ENCODE data around the gene FFAR2. TPM values are rescaled to one million over a fixed set of nuclear protein-coding genes. Genes with fewer than 3 reads are reported as not detected.
A peak's percentile ranks its signal among the peaks of the same experiment; 100 is the strongest.

Gene FFAR2
- total and polyA plus RNA-seq, 9 of the 15 experiments (the other 6 are each of a cell fraction or from before 2014, with no cell fraction given), result not detected

DNA sequence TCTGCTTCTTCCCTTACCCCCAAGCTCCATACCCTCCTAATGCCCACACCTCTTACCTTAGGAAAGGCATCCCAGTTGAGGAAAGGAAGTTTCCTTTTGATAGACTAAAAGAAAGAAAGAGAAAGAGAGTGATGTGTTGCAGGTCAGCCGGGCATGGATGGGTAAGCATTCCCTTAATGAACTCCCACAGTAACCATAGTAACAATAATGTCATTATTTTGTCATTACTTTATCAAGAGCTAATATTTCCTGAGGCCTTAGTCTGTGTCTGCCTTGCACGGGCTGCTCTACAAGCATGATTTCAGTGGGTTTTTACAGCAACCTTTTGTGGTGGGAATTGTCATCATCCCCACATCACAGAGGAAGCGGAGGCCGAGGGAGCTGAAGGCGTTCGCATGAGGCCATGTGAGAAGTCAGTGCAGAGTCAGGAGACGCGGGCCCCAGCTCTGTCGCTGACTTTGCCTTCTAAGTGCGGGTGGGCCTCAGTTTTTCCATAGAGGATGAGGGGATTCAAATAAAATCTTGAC is 39.7 kb downstream of the FFAR2 start:
- POLR2A ChIA-PET, result interaction anchor here (0.5 to 2.4 kb wide), 3 partner anchors 10 to 136 kb away, joined by 3 to 7 read pairs (median 4); no protein-coding TSS in a partner anchor
- H3K27me3 ChIP-seq (ENCODE audit: control insufficient read depth in 2 of 2, insufficient read depth in 2 of 2, low read length in 2 of 2), result peaks cover 48 to 63% of the 10 kb centered on the region in 2 experiments

DNA sequence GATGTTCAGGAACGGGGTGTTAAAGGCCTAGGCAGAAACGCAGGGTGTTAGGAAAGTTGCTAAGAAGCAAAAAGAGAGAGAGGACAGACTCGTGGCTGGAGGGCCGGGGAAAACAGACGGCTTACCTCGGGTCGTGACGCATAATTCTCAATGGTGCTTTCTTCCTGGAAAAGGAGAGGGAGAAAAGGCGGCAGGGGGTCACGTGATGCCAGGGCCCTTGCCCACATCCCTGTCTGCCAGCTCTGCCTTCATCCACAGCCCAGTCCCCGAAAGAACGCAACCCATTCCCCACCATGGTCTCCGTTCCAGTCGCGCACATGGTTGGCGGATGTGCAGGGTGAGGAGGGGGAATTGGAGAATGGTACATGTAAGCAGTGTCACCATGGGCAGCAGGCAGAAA is 40.6 kb downstream of the FFAR2 start:
- no peaks in the 10 kb centered on the region for H3K9me1 ChIP-seq (ENCODE audit: control insufficient read depth, insufficient read depth, low read length)
- no peak for FAIRE-seq
- no peak for DNase-seq (ENCODE audit: extremely low read depth in 1 of 4, low spot score in 3 of 4)
- no peak overlapping the region for H3K4me2 ChIP-seq (ENCODE audit: insufficient read depth, low read length)
- WGBS (ENCODE audit: insufficient coverage, low coverage, missing lambda C conversion rate), result 1% methylated on average over 13 of the region's 16 CpGs
- no peak overlapping the region for H3K4me3 ChIP-seq
- no peak overlapping the region for H3K9ac ChIP-seq (ENCODE audit: insufficient read depth in 1 of 2, low read depth in 2 of 2, low read length in 2 of 2)
- intact Hi-C loops (cut with micrococcal nuclease) (no loop called here), in situ Hi-C loops (cut with MboI) (no loop called here)
- peaks cover 55 to 67% of the 10 kb centered on the region in 2 experiments for H3K27me3 ChIP-seq (ENCODE audit: control insufficient read depth in 2 of 2, insufficient read depth in 2 of 2, low read length in 2 of 2)
- ChIA-PET CTCF (ENCODE audit: low intra/inter-chr PET ratio) (no interaction called here), POLR2A (interaction anchor here (0.8 to 2.4 kb wide), 2 partner anchors 11 to 137 kb away, joined by 4 to 7 read pairs; no protein-coding TSS in a partner anchor)
- no peaks in the 10 kb centered on the region for H3K79me2 ChIP-seq (ENCODE audit: control insufficient read depth, insufficient read depth, low read length)
- H2AFZ ChIP-seq (ENCODE audit: low read depth, low read length), result no peak overlapping the region
- no peaks in the 10 kb centered on the region for H3K36me3 ChIP-seq (ENCODE audit: control insufficient read depth, insufficient read depth, low read length)
- no TSS peak for BruUV-seq (replicated peaks)
- no peaks in the 10 kb centered on the region for H3K4me1 ChIP-seq (replicated peaks in 1 of 2; ENCODE audit: control insufficient read depth in 2 of 2, insufficient read depth in 2 of 2, low read length in 2 of 2)
- no peak overlapping the region for H3K27ac ChIP-seq (ENCODE audit: extremely low read depth, low read depth, low read length)
- no peaks in the 10 kb centered on the region for H3K9me3 ChIP-seq (replicated peaks; ENCODE audit: control insufficient read depth, insufficient read depth, low read depth, low read length)
- H4K20me1 ChIP-seq (replicated peaks; ENCODE audit: control insufficient read depth, insufficient read depth, low read length), result peaks cover 2% of the 10 kb centered on the region; the same call in 1 of the 2 replicates
- ATAC-seq, result no peak
- TF ChIP-seq, protein P1, sequence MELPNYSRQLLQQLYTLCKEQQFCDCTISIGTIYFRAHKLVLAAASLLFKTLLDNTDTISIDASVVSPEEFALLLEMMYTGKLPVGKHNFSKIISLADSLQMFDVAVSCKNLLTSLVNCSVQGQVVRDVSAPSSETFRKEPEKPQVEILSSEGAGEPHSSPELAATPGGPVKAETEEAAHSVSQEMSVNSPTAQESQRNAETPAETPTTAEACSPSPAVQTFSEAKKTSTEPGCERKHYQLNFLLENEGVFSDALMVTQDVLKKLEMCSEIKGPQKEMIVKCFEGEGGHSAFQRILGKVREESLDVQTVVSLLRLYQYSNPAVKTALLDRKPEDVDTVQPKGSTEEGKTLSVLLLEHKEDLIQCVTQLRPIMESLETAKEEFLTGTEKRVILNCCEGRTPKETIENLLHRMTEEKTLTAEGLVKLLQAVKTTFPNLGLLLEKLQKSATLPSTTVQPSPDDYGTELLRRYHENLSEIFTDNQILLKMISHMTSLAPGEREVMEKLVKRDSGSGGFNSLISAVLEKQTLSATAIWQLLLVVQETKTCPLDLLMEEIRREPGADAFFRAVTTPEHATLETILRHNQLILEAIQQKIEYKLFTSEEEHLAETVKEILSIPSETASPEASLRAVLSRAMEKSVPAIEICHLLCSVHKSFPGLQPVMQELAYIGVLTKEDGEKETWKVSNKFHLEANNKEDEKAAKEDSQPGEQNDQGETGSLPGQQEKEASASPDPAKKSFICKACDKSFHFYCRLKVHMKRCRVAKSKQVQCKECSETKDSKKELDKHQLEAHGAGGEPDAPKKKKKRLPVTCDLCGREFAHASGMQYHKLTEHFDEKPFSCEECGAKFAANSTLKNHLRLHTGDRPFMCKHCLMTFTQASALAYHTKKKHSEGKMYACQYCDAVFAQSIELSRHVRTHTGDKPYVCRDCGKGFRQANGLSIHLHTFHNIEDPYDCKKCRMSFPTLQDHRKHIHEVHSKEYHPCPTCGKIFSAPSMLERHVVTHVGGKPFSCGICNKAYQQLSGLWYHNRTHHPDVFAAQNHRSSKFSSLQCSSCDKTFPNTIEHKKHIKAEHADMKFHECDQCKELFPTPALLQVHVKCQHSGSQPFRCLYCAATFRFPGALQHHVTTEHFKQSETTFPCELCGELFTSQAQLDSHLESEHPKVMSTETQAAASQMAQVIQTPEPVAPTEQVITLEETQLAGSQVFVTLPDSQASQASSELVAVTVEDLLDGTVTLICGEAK (IDR thresholded peaks at IDR 0.05), result no peak
- TF ChIP-seq, protein P1 (CRISPR knock-in tag; IDR thresholded peaks at IDR 0.05), result no peak
- TF ChIP-seq CAMTA2 (CRISPR knock-in tag; conservative IDR thresholded peaks at IDR 0.05), result no peak

More for the DNA sequence above, 39.7 kb downstream of the FFAR2 start:
- DNase-seq (ENCODE audit: extremely low read depth in 1 of 4, low spot score in 3 of 4), result no peak
- TF ChIP-seq RFX1 (IDR thresholded peaks at IDR 0.05) (peak; percentile 72), SRSF3 (IDR thresholded peaks at IDR 0.05; ENCODE audit: insufficient read depth, low read length) (no peak)
- Histone ChIP-seq H4K20me1 (replicated peaks; ENCODE audit: control insufficient read depth, insufficient read depth, low read length) (peaks cover 2% of the 10 kb centered on the region; the same call in 1 of the 2 replicates), H3K4me2 (ENCODE audit: insufficient read depth, low read length) (no peak overlapping the region), H3K9me3 (replicated peaks; ENCODE audit: control insufficient read depth, insufficient read depth, low read depth, low read length) (no peaks in the 10 kb centered on the region), H2AFZ (ENCODE audit: low read depth, low read length) (no peak overlapping the region), H3K79me2 (ENCODE audit: control insufficient read depth, insufficient read depth, low read length) (no peaks in the 10 kb centered on the region), H3K9me1 (ENCODE audit: control insufficient read depth, insufficient read depth, low read length) (no peaks in the 10 kb centered on the region), H3K4me1 (replicated peaks in 1 of 2; ENCODE audit: control insufficient read depth in 2 of 2, insufficient read depth in 2 of 2, low read length in 2 of 2) (no peaks in the 10 kb centered on the region), H3K4me3 (no peak overlapping the region), H3K27ac (ENCODE audit: extremely low read depth, low read depth, low read length) (no peak overlapping the region), H3K9ac (ENCODE audit: insufficient read depth in 1 of 2, low read depth in 2 of 2, low read length in 2 of 2) (no peak overlapping the region), H3K36me3 (ENCODE audit: control insufficient read depth, insufficient read depth, low read length) (no peaks in the 10 kb centered on the region)
- WGBS (ENCODE audit: insufficient coverage, low coverage, missing lambda C conversion rate), result under 1% methylated on average over 10 of the region's 10 CpGs
- intact Hi-C loops (cut with micrococcal nuclease), result no loop called here
- no TSS peak for BruUV-seq (replicated peaks)
- in situ Hi-C loops (cut with MboI), result no loop called here
- CTCF ChIA-PET (ENCODE audit: low intra/inter-chr PET ratio), result no interaction called here
- no peak for ATAC-seq
- FAIRE-seq, result no peak
